D721Med (cell line): ENCODE data around the gene FAM53B.

Experiments
- DNase-seq: peaks from one replicate; pipeline ENCODE4 v3.0.0; 2011; ENCODE audit warnings: low spot score; ENCODE audit not compliant: insufficient read length
- FAIRE-seq: peaks from 2 replicates; lab custom pipeline; 2011; peaks lifted over from hg19 to GRCh38; lab: Jason Lieb, UNC
- CTCF ChIP-seq: IDR thresholded peaks from 2 replicates; pipeline ENCODE4 v1.5.1; 2012; ENCODE audit warnings: mild to moderate bottlenecking, control low read depth; ENCODE audit not compliant: insufficient read depth; ENCODE audit errors: missing control alignments

The FAM53B gene

GRCh38 chr10:124576526-124577420, 167.4 kb downstream of the FAM53B start:
- no peak for DNase-seq
- no peak for FAIRE-seq
- no peak for TF ChIP-seq CTCF

- no peak for TF ChIP-seq CTCF
- FAIRE-seq (no peak), DNase-seq (no peak)
These were observed 168.8 kb downstream of the FAM53B start for GRCh38 chr10:124575107-124576035.

- DNase-seq (no peak), FAIRE-seq (no peak)
- TF ChIP-seq CTCF = no peak
These were observed 169.6 kb downstream of the FAM53B start for GRCh38 chr10:124574456-124575070.

- FAIRE-seq (no peak), DNase-seq (no peak)
- no peak for TF ChIP-seq CTCF
These were observed 170.3 kb downstream of the FAM53B start for GRCh38 chr10:124573726-124574455.

GRCh38 chr10:124572751-124573150, 171.4 kb downstream of the FAM53B start:
- FAIRE-seq (no peak), DNase-seq (no peak)
- TF ChIP-seq CTCF = no peak

GRCh38 chr10:124570646-124571045, 173.5 kb downstream of the FAM53B start:
- TF ChIP-seq CTCF = no peak
- DNase-seq = no peak
- no peak for FAIRE-seq
